ENCODE measurements around the gene ATP10A.

The ATP10A gene

DNA sequence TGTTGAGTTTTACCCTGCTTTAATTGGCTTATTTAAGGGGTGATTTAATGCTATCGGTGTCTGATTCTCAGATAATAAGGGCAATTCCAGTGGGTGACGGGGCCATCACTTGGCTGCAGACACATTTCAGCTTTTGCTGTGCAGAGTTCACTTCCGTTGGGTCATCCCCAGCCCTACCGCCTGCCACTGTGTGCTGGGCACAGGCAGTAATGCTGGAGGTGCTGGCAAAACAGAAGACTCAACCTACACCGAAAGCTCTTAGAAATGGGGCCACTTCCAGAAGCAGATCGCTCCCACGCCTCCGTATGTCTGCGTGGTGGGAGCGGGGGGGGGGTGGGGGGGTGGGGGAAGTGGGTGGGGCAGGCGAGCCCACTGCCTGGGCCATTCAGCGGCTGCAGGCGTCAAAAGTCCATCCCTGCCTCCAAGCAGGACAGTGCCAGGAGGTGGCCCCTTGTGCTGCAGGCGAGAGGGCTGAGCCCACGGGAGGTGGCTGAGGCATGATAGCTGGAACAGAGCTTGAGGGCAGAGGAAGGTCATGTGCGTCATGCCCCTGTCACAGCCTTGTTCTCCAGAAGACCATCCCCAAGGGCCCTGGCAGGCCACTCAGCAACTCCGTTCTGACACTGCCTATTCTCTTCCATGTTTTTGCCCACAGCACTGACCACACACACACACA is 128.3 kb downstream of the ATP10A start:
- DNase-seq, result no peak

DNA sequence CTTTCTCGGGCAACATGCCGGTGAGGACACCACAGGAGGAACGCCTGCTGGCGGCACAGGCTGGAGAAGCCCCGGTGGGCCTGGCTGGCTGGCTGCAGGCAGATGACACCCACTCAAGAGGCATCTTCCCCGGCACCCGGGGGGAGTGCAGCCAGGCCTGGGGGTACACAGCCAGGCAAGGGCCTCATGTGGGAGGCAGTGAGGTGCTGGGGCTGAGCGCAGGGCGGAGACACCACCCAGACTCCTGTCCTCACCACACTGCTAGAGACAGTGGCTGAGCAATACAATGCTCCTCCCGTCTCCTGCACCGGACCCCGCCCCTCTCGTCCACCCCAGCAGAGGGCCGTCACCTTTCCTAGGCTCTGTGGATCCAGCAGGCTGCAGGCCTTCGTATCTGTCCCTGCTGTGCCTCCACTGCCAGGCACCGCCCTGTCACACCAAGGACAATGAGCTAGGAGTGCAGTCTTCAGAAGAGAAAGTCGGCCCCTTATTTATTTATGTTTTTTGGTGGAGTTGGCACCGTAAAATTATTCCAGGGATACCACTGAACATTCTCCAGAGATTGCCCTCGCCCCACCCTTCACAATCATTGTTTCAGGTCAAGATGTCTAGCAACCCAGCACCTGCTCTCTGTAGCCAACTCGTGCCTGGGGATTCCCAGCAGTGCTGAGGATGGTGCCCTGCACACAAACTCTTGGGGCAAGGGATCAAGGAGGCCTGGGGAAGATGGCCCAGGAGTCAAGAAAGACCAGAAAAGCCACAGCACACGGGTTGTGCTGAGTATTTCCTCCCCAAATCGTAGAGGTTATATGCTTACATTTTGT is 129.1 kb downstream of the ATP10A start:
- DNase-seq, result no peak

- DNase-seq, result no peak
Measured at GRCh38 chr15:25733036-25733855, 129.9 kb downstream of the ATP10A start.

DNA sequence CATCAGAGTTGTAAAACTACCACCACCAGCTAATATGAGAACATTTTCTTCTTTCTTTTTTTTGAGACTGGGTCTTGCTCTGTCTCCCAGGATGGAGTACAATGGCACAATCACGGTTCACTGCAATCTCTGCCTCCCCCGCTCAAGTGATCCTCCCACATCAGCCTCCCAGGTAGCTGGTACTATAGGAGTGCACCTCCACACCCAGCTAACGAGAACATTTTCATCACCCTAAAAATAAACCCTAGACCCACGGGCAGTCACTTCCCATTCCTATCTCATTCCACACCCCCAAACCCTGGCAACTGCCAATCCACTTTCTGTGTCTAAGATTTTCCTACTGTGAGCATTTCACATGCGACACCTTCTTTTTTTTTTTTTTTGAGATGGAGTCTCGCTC is 130.9 kb downstream of the ATP10A start:
- no peak for DNase-seq

- DNase-seq, result no peak
Measured at GRCh38 chr15:25731411-25731810, 131.7 kb downstream of the ATP10A start.

DNA sequence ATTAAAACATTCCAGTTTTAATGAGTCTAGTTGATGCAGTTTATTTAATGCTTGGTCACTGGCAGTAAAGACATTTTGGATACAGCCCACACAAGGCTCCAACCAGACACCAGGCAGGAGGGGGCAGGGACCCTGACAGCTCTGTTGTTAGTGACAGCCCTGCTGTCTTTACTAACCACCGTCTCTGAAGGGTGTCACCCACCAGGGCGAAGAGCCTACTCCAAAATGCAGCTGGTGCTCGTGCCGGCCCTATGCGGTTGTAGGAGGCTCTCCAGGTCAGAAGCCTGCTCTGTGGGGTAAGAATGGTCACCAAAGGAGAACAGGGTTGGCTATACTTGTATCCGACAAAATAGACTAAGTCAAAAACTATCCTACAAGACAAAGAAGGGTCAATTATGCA is 132.2 kb downstream of the ATP10A start:
- no peak for DNase-seq

- no peak for DNase-seq
Measured at GRCh38 chr15:25728816-25729215, 134.3 kb downstream of the ATP10A start.

DNA sequence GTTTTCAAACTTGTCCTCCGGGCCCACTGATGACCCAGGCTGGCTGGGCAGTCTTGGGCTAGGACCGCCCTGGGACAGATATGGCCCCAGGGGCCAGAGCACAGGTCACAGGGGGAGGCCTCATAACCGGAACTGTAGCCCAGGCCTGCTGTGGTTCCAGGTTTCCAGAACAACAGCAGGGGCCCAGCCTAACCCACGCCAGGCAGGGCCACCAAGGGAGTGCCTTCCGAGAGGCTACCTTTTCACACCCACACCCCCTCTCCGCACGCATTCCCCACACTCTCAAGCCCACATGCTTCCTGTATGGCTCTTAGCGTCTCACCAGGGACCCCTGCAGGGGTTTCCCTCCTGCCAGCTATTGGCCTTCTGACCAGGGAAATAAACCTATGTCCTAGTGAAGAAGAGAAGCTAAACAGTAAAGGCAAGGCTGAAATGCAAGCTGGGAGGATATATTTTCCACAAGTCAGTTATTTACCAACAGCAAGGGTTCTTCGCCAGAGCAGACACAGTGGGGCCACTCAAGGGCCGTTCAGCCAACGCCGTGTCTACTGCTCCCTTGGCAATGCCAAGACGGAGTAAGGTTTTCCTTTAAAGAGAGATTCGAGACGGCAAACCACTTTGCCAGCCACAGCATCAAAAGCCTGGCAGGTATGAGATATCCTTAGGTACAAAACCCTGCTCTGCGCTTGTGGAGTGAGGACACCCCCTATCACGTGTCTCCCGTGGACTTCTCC is 135.1 kb downstream of the ATP10A start:
- DNase-seq, result no peak

- no peak for DNase-seq
Measured at GRCh38 chr15:25727116-25727515, 136.0 kb downstream of the ATP10A start.

DNA sequence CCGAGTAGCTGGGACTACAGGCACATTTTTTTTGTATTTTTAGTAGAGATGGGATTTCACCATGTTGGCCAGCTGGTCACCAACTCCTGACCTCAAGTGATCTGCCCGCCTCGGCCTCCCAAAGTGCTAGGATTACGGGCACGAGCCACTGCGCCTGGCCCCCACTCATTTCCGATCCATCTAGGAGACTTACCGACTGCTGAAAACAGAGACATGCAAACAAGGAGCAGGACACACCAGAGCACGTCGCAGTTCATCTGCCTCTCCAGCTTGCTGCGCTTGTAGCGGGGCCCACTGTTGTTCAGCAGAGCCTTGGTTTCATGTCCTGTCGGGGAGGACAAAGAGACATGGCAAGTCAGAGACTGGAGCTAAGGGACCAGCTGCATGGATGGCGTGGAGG is 137.4 kb downstream of the ATP10A start:
- DNase-seq, result no peak

- DNase-seq, result no peak
Measured at GRCh38 chr15:25724899-25725298, 138.2 kb downstream of the ATP10A start.

GRCh38 chr15:25721605-25721955 is 141.5 kb downstream of the ATP10A start:
- DNase-seq, result no peak

DNA sequence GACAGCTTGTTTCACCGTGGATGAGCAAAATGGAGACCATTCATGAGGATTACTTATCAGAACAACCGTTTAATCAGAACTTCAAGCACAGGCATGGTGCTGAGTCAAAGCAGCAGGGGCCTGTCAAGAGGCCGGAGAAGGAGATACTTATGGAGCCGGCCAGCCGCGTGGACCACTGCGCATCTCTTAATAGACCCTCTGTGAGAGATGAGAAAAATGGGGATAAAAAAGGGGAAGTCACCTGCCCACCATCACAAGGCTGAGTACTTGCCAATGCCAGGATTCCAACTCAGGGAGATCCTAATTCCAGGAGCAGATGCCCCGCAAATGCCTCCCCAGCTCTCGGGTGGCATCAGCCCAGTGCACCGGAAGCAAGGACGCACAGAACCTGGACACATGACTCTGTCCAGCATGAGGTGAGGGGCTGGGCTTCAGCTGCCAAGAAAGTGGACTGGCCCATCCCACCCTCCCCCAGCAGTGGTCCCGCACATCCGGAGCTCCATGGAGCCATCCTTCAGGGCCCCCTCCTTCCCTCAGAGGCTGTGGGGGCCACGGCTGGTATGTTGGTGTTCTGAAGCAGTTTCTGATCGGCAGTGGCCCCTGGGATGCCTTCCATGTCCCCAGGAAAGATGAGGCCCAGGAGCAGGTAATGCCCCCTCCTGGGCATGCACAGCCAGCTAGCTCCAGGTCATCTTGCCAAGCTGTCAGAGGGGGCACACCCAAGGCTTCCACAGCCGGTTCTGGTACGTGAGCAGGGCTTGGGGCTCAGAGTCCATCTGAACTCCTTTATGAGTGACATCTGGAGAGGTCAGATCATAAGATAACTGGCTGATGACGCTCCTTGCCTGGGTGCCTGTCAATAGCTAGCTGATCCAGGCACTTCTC is 143.8 kb downstream of the ATP10A start:
- DNase-seq, result no peak

DNA sequence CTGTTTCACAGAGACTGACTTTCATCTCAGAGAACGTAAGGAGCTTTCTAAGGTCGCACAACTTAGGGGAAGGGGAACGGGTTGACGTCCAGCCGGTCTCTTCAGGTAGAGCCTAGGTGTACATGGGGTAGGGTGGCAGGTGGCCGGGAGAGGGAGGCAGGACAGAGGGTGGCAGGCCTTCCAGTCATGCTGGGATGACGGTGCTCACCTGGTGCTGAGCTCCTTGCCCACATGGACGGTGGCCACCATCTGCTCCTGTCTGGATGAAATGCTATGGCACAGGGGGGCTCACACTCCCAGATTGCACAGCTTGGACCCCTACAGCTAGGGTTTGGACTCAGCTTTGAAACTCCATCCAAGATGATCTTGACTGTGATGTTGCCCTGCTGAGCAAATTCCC is 144.5 kb downstream of the ATP10A start:
- no peak for DNase-seq

- DNase-seq, result no peak
Measured at GRCh38 chr15:25718169-25718536, 145.0 kb downstream of the ATP10A start.

DNA sequence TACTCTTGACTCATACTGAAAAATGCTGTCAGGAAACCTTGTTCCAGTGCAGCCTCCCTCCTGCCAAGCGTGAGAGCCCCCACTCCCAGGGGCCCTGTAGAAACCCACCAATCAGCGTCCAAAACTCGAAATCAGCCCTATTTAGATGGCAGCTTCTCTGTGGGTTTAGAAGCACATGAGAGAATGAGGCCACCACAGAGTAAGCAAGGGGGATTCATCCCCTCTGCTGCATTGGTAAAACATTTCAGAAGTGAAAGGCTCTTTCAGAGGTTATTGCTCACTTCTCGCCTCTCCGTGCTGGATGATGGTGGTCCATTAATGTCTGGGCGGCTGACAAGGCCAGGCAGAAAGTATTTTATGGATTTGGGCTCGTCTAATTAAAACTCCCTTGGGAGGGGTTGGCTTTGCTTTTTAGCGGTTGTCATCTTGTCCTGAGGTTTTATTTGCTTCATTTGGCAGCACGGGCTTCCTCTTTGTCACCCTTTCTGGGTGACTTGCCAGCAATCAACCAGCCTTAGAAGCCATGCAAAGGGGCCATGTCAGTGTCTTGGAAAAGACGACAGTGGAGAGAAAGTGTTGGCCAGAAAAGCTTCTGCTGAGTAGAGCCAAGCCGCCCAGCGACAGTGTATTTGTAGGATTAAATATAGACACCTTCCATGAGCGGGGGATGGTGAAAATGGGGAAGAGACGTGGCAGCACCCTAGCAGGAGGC is 145.5 kb downstream of the ATP10A start:
- no peak for DNase-seq

- DNase-seq, result no peak
Measured at GRCh38 chr15:25717127-25717456, 146.0 kb downstream of the ATP10A start.

DNA sequence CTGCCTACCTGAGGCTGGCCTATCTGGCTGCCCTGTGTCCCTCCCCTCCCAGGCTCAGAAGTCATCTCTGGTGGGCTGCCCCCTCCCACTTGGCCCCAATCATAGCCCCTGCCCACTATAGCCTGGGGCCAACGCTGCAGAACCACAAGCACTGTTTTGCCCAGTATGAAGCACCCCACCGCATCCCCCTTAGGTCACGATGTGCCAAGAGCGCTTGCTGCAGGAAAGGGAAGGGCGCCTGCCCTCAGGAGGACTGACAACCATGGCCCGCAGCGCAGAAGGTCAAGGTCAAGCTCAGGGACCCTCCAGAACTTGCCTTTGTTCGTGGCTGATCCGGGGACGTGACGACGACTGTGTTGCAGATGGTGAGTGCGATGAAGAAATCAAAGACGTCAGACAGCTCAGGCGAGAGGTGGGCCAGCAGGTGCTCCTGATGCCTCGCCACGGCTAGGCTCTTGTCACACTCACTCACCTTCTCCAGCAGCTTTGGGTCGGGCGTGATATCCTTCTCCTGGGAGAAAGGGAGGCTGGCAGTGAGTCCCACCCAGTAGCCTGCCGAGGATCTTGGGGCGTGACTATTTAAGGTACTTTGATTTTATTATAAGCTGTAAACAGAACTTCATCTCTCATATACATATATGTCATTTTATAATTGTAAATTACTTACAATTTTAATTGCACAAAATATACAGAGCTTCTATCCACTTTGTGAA is 146.6 kb downstream of the ATP10A start:
- DNase-seq, result no peak

DNA sequence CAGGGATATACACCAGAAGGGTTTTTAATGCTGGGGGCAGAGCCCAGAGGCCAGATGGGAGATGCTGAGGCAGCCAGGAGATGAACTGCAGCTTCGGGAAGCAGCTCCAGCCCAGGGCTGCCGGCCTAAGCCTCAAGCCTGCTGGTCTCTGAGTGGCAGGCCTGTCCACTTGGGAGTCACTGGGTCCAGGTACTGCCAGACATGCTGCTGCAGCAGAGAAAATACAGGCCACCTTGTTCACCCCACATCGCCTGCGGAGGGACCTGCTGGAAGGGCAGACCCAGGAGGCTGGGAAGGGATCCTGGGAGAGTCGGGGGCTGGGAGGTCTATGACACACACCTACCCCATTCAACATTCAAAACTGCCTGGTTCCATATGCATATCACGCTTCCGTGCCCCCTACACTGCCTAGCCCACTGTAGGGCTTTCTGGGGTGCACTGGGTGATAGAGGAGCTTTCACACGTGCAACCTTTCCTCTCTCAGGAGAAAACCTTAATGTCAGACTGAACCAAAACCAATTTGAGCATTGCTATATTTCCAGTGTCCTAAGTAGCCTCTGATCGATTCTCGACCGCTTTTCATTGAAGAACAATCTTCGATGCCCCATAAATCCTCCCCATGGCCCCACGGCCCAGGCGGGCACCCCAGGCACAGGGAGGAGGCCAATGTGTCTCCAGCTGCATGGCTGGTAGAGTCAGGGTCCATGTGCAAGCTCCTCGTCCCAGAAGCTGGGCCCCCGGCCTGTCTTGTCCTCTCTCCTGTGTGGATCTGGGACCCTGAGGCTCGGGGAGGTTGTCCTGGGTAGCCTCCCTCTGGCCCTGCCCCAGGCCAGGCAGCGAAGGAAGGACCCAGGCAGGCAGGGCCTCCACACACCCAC is 147.4 kb downstream of the ATP10A start:
- DNase-seq, result no peak

DNA sequence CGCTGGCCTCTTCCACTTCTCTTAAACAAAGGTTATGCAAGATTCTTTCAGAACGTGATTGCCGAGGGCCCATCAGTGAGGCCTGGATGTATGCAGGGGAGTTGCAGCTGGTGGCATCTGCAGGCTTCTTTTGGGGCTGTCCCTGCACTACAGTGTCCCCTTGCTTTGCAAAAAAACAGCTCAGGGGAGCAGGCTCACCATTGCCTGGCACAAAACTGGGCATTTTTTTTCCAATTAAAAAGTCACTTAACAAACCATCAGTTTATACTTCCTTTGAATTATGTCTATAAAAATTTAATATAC is 148.6 kb downstream of the ATP10A start:
- no peak for DNase-seq
